CD4-positive, alpha-beta T cell treated with Interferon alpha-2 for 1 hour (primary cell): ENCODE measurements around the gene CPLX3.

Source experiments
- DNase-seq, 2 donors: peaks; one replicate each; pipeline ENCODE4 v3.0.0-alpha.2; 2020 to 2022

Gene CPLX3

DNA sequence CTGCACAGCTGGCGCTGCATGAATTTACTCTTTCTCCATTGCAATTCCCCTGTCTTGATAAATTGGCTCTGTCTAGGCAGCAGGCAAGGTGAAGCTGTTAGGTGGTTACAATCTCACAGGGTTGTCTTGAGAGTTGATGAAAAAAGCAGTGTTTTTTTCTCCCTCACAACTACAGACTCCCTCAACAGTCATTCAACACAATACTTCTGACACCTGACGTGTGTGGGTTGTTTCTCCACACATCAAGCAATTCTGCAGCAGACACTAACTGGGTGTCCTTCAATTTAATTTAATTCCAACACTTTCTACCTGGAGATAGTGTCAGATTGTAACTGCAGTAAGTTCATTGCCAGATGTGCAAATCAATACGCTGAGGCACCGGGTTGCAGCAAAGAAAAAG, 51.8 kb downstream of the CPLX3 start:
- no peak for DNase-seq
